ENCODE data around the gene PDZRN3. TPM values are rescaled to one million over a fixed set of nuclear protein-coding genes. Genes with fewer than 3 reads are reported as not detected.
"Not testable (repeated sequence)": the region's sequence is repeated elsewhere in the genome, so short reads cannot be mapped to it uniquely, and the experiment has no call there.

Gene PDZRN3
- total RNA-seq, 1 donor from 2014 or later, result 19.8 TPM

GRCh38 chr3:73568371-73568862, 56.3 kb downstream of the PDZRN3 start:
- no peaks in the 10 kb centered on the region for H4K20me1 ChIP-seq (ENCODE audit: insufficient read depth, low read length)
- H3K27ac ChIP-seq (ENCODE audit: low read depth, low read length), result no peak overlapping the region
- no peaks in the 10 kb centered on the region for H3K36me3 ChIP-seq (ENCODE audit: insufficient read depth, low read length)
- no peak for FAIRE-seq
- H3K4me3 Mint-ChIP-seq (ENCODE audit: unreplicated experiment), result peak overlapping the region; percentile 23
- H3K27me3 Mint-ChIP-seq (ENCODE audit: low read depth, unreplicated experiment), result no peaks in the 10 kb centered on the region
- H3K27me3 ChIP-seq (ENCODE audit: insufficient read depth, low read length), result no peaks in the 10 kb centered on the region
- H3K4me1 ChIP-seq (ENCODE audit: insufficient read depth, low read length), result peaks cover 7% of the 10 kb centered on the region
- no peak overlapping the region for H3K4me2 ChIP-seq (ENCODE audit: low read length)
- H3K79me2 ChIP-seq (ENCODE audit: insufficient read depth, low read length), result no peaks in the 10 kb centered on the region
- no peak overlapping the region for H3K27ac Mint-ChIP-seq (ENCODE audit: unreplicated experiment)
- H3K36me3 Mint-ChIP-seq (ENCODE audit: low read depth, unreplicated experiment), result no peaks in the 10 kb centered on the region
- no peak overlapping the region for H2AFZ ChIP-seq (ENCODE audit: low read depth, low read length)
- TF ChIP-seq CTCF (IDR thresholded peaks at IDR 0.05; ENCODE audit: insufficient read depth, low read depth, low read length) (no peak), EZH2 (IDR thresholded peaks at IDR 0.05; ENCODE audit: insufficient read depth, low read length) (no peak)
- H3K9me3 Mint-ChIP-seq (ENCODE audit: unreplicated experiment), result no peaks in the 10 kb centered on the region
- DNase-seq (ENCODE audit: low read depth), result no peak
- H3K4me3 ChIP-seq (ENCODE audit: insufficient read depth, low read depth, low read length), result no peak overlapping the region
- H3K9me3 ChIP-seq (ENCODE audit: insufficient read depth, low read depth, low read length), result no peaks in the 10 kb centered on the region
- no peak overlapping the region for H3K9ac ChIP-seq (ENCODE audit: low read length)
- H3K4me1 Mint-ChIP-seq (ENCODE audit: low read depth, unreplicated experiment), result peaks cover 34% of the 10 kb centered on the region

GRCh38 chr3:73565374-73565773, 59.4 kb downstream of the PDZRN3 start:
- H3K9ac ChIP-seq (ENCODE audit: low read length); H3K79me2 ChIP-seq (ENCODE audit: insufficient read depth, low read length); H3K4me3 ChIP-seq (ENCODE audit: insufficient read depth, low read depth, low read length); H3K27ac Mint-ChIP-seq (ENCODE audit: unreplicated experiment); H3K9me3 ChIP-seq (ENCODE audit: insufficient read depth, low read depth, low read length); FAIRE-seq; H3K36me3 ChIP-seq (ENCODE audit: insufficient read depth, low read length); H3K4me3 Mint-ChIP-seq (ENCODE audit: unreplicated experiment); DNase-seq (ENCODE audit: low read depth); H2AFZ ChIP-seq (ENCODE audit: low read depth, low read length); H3K27ac ChIP-seq (ENCODE audit: low read depth, low read length); H4K20me1 ChIP-seq (ENCODE audit: insufficient read depth, low read length); H3K4me1 ChIP-seq (ENCODE audit: insufficient read depth, low read length); H3K36me3 Mint-ChIP-seq (ENCODE audit: low read depth, unreplicated experiment); H3K9me3 Mint-ChIP-seq (ENCODE audit: unreplicated experiment); H3K4me2 ChIP-seq (ENCODE audit: low read length); H3K27me3 Mint-ChIP-seq (ENCODE audit: low read depth, unreplicated experiment); H3K27me3 ChIP-seq (ENCODE audit: insufficient read depth, low read length): not testable (repeated sequence)
- peaks cover 44% of the 10 kb centered on the region for H3K4me1 Mint-ChIP-seq (ENCODE audit: low read depth, unreplicated experiment)

GRCh38 chr3:73563896-73564582, 60.7 kb downstream of the PDZRN3 start:
- no peaks in the 10 kb centered on the region for H3K36me3 ChIP-seq (ENCODE audit: insufficient read depth, low read length)
- peaks cover 7% of the 10 kb centered on the region for H3K4me1 ChIP-seq (ENCODE audit: insufficient read depth, low read length)
- DNase-seq (ENCODE audit: low read depth), result peak; percentile 61
- no peak overlapping the region for H3K27ac ChIP-seq (ENCODE audit: low read depth, low read length)
- Mint-ChIP-seq H3K36me3 (ENCODE audit: low read depth, unreplicated experiment) (peaks cover 2% of the 10 kb centered on the region), H3K9me3 (ENCODE audit: unreplicated experiment) (no peaks in the 10 kb centered on the region), H3K27me3 (ENCODE audit: low read depth, unreplicated experiment) (no peaks in the 10 kb centered on the region), H3K27ac (ENCODE audit: unreplicated experiment) (peak overlapping the region; percentile 44), H3K4me3 (ENCODE audit: unreplicated experiment) (no peak overlapping the region), H3K4me1 (ENCODE audit: low read depth, unreplicated experiment) (peaks cover 38% of the 10 kb centered on the region)
- no peaks in the 10 kb centered on the region for H3K9me3 ChIP-seq (ENCODE audit: insufficient read depth, low read depth, low read length)
- FAIRE-seq, result peak; percentile 58
- no peaks in the 10 kb centered on the region for H4K20me1 ChIP-seq (ENCODE audit: insufficient read depth, low read length)
- H3K4me2 ChIP-seq (ENCODE audit: low read length), result peak overlapping the region; percentile 7
- TF ChIP-seq CTCF (IDR thresholded peaks at IDR 0.05; ENCODE audit: insufficient read depth, low read depth, low read length), result no peak
- TF ChIP-seq EZH2 (IDR thresholded peaks at IDR 0.05; ENCODE audit: insufficient read depth, low read length), result no peak
- H3K79me2 ChIP-seq (ENCODE audit: insufficient read depth, low read length), result no peaks in the 10 kb centered on the region
- no peaks in the 10 kb centered on the region for H3K27me3 ChIP-seq (ENCODE audit: insufficient read depth, low read length)
- no peak overlapping the region for H3K4me3 ChIP-seq (ENCODE audit: insufficient read depth, low read depth, low read length)
- H2AFZ ChIP-seq (ENCODE audit: low read depth, low read length), result no peak overlapping the region
- H3K9ac ChIP-seq (ENCODE audit: low read length), result no peak overlapping the region

Measured in astrocyte (in vitro differentiated cells and primary cell).